Ishikawa (cell line): Measurements from ENCODE around the gene SORT1.

Experiments used
- CEBPB ChIP-seq: IDR thresholded peaks from 2 replicates; pipeline ENCODE4 v1.6.1; 2012
- CREB1 ChIP-seq: IDR thresholded peaks from 2 replicates; pipeline ENCODE4 v1.6.1; 2012; ENCODE audit warnings: low read depth
- EP300 ChIP-seq: IDR thresholded peaks from 2 replicates; pipeline ENCODE4 v1.6.1; 2012; ENCODE audit warnings: borderline replicate concordance
- FOXM1 ChIP-seq: IDR thresholded peaks from 2 replicates; pipeline ENCODE4 v1.6.1; 2012; ENCODE audit warnings: low read depth, borderline replicate concordance
- NFIC ChIP-seq: IDR thresholded peaks from 2 replicates; pipeline ENCODE4 v1.6.1; 2012
- RAD21 ChIP-seq: IDR thresholded peaks from 2 replicates; pipeline ENCODE4 v1.6.1; 2012; ENCODE audit warnings: low read depth
- REST ChIP-seq: IDR thresholded peaks from 2 replicates; pipeline ENCODE4 v1.6.1; 2012; ENCODE audit warnings: low read depth, mild to moderate bottlenecking
- TAF1 ChIP-seq: IDR thresholded peaks from 2 replicates; pipeline ENCODE4 v1.6.1; 2012; ENCODE audit warnings: low read depth, mild to moderate bottlenecking
- TCF12 ChIP-seq: IDR thresholded peaks from 2 replicates; pipeline ENCODE4 v1.6.1; 2012; ENCODE audit warnings: low read depth
- TEAD4 ChIP-seq: IDR thresholded peaks from 2 replicates; pipeline ENCODE4 v1.6.1; 2012
- YY1 ChIP-seq: IDR thresholded peaks from 2 replicates; pipeline ENCODE4 v1.6.1; 2012; ENCODE audit warnings: low read depth
- ZBTB7A ChIP-seq: IDR thresholded peaks from 2 replicates; pipeline ENCODE4 v1.6.1; 2012; ENCODE audit warnings: low read depth
- TF ChIP-seq, protein P1 (sequence below): IDR thresholded peaks from 2 replicates; pipeline ENCODE4 v1.6.1; 2012
- TF ChIP-seq, protein P2 (sequence below): IDR thresholded peaks from 2 replicates; pipeline ENCODE4 v1.6.1; 2012

DNA sequence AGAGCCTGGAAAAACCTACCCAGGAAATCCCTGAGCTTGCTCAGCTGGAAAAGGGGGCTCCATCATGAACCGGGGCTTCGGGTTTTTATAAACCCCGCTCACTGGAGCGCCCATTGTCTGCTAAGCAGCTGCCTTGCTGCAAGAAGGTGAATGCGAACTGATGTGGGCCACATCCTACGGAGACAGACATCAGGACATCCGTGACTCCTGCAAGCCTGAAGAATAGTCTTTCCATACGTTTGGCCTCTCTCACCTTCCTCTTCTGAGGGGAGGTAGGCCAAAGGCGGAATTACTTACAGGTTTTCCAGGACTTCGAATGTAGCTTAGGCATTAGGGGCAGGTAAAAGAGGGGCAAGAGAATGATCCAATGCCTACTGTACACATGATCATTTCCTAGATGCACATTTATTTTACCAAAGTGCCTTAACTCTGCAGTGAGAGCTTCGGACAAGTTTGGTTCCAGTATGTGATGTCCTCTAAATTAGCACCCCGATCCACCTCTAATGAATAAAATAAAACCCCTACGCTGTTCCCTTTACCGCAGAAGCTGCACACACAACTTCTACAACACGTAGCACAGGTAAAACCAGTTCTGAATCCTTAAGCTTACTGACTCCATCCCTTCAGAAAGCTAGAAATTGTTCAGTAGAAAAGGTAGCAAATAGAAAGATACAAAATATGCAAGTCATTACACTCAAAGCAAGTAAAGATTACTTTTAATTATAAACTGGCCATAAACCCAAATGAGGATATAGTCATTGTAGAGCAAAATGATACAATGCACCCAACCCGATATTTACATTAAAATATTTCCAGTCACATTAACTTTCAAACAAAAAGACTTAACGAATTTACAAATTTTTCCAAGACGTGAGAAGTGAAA is 866 bp upstream of the SORT1 start:
- no peak for TF ChIP-seq REST
- TF ChIP-seq TAF1 = no peak; the same call in 1 of the 2 replicates
- TF ChIP-seq, protein P1, sequence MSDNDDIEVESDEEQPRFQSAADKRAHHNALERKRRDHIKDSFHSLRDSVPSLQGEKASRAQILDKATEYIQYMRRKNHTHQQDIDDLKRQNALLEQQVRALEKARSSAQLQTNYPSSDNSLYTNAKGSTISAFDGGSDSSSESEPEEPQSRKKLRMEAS = no peak
- no peak for TF ChIP-seq CEBPB
- no peak for TF ChIP-seq YY1
- TF ChIP-seq RAD21 = no peak
- TF ChIP-seq TEAD4 = no peak
- no peak for TF ChIP-seq CREB1
- TF ChIP-seq TCF12 = no peak
- no peak for TF ChIP-seq FOXM1
- no peak for TF ChIP-seq EP300
- no peak for TF ChIP-seq NFIC
- no peak for TF ChIP-seq ZBTB7A
- TF ChIP-seq, protein P2, sequence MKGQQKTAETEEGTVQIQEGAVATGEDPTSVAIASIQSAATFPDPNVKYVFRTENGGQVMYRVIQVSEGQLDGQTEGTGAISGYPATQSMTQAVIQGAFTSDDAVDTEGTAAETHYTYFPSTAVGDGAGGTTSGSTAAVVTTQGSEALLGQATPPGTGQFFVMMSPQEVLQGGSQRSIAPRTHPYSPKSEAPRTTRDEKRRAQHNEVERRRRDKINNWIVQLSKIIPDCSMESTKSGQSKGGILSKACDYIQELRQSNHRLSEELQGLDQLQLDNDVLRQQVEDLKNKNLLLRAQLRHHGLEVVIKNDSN = no peak
